GM19193 (cell line): ENCODE results near the gene ADAMTSL4.

Experiments
- POLR2A ChIP-seq: IDR thresholded peaks from 4 replicates; pipeline ENCODE4 v1.6.1; 2011; ENCODE audit not compliant: insufficient read depth, insufficient read length; ENCODE audit errors: extremely low read depth

ADAMTSL4 gene

DNA sequence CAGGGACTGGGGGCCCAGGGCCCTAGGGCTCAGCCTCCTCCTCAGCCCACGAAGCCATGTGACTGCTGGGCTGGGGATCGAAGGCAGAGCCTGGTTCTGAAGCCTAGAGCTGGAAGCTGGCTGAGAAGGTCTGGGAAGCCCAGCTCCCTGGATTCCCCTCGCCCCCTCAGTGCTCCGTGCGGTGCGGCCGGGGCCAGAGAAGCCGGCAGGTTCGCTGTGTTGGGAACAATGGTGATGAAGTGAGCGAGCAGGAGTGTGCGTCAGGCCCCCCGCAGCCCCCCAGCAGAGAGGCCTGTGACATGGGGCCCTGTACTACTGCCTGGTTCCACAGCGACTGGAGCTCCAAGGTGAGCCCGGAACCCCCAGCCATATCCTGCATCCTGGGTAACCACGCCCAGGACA, 9.1 kb downstream of the ADAMTSL4 start:
- no peak for TF ChIP-seq POLR2A

DNA sequence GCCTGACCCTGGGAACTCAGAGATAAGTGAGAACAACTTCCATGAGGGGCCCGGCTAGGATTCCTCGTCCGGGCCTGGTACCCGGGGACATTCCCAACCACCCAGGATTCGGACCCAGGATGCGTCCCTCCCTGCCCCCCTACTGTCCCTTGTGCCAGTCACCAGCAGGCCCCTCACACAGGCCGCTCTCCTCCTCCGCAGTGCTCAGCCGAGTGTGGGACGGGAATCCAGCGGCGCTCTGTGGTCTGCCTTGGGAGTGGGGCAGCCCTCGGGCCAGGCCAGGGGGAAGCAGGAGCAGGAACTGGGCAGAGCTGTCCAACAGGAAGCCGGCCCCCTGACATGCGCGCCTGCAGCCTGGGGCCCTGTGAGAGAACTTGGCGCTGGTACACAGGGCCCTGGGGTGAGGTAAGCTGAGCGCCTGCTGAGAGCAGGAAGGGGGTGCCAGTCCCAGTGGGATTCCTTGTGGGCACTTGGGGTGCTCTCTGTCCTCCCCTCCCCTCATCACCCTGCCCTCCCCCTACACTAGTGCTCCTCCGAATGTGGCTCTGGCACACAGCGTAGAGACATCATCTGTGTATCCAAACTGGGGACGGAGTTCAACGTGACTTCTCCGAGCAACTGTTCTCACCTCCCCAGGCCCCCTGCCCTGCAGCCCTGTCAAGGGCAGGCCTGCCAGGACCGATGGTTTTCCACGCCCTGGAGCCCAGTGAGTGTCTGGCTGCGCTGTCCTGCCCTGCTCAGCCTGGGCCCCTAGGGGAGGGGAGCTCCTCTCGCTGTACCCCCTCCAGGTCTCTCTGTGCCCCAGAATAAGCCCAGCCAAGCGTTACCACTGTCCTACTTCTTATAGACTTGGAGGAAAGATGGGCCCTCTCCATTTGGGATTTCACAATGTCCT, 9.8 kb downstream of the ADAMTSL4 start:
- TF ChIP-seq POLR2A = no peak

DNA sequence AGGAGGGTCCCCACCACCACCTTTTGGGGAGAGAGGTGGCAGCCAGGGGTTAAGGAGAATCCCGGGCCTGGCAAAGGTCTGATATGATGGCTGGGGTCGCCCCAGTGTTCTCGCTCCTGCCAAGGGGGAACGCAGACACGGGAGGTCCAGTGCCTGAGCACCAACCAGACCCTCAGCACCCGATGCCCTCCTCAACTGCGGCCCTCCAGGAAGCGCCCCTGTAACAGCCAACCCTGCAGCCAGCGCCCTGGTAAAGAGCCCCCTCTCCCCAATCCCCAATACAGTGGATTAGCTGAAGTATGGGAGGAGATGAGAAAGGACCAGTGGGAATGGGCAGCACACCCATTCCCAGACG, 10.4 kb downstream of the ADAMTSL4 start:
- TF ChIP-seq POLR2A = no peak

DNA sequence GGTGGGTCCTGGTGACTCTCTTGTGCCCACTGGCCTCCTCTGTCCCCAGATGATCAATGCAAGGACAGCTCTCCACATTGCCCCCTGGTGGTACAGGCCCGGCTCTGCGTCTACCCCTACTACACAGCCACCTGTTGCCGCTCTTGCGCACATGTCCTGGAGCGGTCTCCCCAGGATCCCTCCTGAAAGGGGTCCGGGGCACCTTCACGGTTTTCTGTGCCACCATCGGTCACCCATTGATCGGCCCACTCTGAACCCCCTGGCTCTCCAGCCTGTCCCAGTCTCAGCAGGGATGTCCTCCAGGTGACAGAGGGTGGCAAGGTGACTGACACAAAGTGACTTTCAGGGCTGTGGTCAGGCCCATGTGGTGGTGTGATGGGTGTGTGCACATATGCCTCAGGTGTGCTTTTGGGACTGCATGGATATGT, 10.8 kb downstream of the ADAMTSL4 start:
- TF ChIP-seq POLR2A = no peak

DNA sequence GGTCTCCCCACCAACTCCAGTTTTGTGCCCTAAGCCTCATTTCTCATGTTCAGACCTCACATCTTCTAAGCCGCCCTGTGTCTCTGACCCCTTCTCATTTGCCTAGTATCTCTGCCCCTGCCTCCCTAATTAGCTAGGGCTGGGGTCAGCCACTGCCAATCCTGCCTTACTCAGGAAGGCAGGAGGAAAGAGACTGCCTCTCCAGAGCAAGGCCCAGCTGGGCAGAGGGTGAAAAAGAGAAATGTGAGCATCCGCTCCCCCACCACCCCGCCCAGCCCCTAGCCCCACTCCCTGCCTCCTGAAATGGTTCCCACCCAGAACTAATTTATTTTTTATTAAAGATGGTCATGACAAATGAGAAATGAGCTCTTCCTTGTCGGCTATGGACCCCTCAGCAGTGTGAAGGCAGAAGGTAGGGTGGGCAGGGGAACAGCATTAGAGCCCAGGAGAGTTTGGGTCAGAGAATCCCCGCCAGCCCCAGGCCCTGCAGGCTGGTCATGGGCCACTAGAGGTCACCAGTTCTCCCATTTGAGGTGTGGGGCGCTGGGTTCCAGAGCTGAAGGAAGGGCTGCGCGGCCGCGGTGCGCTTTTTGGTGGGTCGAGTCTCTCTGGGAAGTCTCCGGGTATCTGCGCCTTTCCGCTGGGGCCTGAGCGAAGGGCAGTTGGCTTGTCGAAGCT, 11.5 kb downstream of the ADAMTSL4 start:
- TF ChIP-seq POLR2A = no peak

DNA sequence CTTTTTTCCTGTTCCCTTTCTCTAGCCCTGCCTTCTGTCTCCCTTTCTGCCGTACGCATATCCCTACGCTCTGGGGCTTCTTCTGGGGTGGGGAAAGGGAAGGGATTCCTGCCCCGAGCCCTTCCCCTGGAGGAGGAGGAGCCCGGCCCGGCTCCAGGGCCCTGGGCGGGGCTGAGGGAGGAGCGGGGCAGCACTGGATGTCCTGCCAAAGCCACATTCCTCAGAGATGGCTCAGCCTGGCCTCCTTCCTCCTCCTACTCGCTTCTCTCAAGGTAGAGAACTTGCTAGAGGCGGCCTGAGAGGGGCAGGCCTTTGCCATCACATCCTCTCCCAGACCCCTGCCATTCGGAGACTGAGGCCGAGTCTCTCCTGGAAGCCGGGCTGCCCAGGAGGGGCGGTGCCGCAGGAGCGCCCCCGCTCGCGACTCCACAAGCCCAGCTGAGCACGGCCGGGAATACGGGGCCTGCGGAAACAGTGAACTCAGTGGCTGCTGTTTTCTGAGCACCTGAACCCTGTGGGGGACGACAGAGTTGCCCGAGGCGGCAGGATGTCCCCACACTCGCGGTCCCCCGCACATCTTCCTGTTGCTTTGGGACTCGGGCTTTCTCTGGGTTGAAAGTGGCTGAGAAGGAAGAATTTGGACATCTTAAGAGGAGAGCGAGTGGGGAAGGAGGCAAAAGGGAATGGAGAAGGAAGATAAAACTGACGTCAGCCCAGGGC, 12.2 kb downstream of the ADAMTSL4 start:
- peak; percentile 67 for TF ChIP-seq POLR2A

DNA sequence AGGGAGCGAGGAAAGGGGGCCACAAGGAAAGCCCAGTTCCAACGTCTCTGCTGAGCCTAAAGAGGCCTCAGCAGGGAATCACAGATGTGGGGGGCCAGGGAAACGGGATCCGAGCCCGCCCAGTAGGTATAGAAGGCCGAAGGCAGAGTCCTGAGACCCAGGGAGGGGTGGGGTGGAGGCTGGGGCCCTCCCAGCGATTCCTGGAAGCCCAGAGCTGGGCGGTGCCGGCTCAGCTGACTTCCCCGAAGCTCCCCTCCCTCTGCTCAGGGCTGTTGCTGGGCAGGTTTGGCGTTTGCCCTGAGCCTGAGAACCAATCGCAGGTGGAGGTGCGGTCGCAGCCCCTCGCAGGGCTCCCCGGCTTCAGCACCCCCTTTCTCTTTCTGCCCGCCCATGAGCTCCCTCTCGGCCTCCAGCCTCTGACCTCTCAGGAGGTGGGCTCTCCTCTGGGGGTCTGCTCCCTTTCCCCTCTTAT, 12.8 kb downstream of the ADAMTSL4 start:
- TF ChIP-seq POLR2A = peak; percentile 69

DNA sequence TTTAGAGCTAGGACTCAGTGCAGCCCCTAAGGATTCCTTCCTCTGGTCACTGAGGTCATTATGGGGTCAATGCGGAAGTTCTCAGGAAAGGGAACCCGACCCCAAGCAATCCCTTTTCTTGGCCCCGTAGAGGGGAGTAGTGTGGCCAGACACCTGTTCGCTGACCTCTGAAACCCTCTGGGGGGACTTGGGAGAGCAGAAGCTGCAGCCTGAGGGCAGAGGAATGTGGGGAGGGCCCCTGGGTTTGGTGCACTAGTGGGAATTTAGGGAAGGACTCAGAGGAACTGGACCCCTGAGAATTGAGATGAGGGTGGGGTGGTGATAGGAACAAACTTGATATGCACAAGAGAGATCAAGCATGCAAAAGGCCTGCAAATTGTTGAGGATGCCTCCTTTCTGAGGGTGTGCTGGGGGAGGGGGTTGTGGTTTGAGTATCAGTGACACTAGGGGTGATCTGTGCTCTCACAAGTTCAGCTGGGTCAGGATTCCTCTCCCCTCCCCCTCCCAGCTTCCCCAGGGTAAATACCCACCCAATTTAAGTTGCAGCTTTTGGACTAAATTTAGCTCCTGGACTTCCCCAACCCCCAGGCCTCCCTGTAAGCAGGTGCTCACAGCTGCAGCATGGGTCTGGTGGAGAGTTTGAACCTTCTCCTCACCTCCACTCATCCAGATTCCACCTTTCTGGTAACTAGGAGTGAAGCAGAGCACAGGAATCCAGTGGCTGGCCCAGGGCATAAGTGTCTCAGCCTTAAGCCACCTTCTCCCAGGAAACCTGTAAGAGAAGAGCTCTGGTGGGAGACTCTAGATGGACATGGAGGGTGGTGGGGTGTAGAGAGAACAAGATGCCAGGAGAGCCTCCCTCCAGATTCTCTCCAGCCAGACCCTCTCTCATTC, 13.5 kb downstream of the ADAMTSL4 start:
- no peak for TF ChIP-seq POLR2A

DNA sequence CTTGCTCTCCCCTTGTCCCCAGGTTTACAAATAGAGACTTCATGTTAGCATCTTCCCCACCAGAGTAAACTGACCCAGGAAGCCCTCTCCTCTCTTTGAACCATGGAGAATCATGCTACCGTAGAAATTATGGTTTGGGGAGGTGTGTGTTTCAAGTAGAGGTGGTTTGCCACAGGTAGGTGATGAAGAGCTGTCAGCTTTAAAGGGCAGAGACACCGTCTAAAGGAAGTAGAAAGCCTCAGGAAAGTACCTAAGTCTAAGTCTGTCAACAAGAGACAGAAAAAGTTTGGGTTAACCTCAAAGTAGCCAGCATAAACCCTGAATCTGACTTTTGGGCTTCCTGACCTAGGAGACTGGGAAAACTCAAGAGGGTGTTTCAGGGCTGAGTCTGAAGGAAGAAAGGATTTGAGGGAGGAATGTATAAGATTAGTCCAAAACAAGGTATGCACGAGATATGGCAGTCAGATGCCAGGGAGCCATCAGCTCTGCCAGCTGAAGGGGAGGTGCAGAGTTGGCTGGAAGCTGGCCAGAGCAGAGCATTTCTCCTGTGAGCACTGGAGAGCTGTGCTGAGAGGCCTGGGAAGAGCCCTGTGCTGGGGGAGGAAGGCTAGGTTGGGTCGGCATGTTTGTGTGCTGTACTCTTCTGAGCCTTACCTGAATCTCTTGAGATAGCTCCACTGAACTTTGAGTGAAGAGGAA, 14.3 kb downstream of the ADAMTSL4 start:
- TF ChIP-seq POLR2A = peak; percentile 47

DNA sequence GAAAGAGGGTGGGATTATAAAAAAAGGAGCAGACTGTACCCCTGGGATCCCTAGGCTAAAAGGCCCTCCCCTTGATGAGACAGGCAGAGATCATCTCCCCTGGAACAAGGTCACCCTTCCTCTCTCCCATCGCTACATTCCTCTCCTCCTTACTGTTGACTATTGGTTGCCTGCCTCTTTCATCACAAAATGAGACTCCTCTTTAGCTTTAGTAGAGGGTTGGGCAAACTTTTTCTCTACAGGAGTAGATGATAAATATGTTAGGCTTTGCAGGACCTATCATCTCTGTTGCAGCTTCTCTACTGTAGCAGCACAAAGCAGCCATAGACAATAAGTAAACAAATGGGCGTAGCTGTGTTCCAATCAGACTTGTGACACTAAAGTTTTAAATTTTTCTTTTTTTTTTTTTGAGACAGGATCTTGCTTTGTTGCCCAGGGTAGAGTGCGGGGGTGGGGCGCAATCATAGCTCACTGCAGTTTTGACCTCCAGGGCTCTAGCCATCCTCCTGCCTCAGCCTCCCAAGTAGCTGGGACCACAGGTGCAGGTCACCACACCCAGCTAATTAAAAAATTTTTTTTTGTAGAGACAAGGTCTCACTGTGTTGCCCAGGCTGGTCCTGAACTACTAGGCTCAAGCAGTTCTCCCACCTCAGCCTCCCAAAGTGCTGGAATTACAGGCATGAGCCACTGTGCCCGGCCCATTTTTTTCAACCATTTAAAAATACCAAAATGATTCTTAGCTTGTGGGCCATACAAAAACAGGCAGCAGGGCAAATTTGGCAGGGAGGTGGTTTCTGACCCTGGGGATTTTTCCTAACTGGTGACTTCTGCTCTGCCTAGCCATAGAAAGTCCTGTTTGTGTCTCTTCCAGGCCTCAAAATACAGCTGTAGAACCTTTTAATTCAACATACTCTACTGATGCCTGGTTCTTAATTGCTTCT, 15.1 kb downstream of the ADAMTSL4 start:
- no peak for TF ChIP-seq POLR2A

DNA sequence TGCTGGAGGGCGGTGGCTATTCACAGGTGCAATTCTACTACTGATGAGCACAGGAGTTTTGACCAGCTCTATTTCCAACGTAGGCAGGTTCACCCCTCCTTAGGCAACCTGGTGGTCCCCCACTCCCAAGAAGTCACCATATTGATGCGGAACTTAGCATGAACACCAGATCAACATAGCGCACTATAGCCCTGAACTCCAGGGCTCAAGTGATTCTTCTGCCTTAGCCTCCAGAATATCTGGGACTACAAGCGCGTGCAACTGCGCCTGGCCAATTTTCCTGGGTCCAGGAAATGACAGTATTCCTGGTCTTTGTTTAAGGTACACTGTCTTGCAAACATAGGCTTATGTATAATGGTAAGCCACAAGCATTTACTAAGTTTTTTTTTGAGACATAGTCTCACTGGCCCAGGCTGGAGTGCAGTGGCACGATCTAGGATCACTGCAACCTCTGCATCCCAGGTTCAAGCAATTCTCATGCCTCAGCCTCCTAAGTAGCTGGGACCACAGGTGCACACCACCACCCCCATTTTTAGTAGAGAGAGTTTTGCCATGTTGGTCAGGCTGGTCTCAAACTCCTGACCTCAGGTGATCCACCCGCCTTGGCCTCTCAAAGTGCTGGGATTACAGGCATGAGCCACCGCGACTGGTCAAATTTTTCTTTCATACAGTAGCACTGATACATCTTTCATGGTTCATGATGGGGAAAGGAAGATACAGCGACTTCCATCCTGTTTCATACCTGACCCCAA, 17.6 kb downstream of the ADAMTSL4 start:
- TF ChIP-seq POLR2A = peak; percentile 15

DNA sequence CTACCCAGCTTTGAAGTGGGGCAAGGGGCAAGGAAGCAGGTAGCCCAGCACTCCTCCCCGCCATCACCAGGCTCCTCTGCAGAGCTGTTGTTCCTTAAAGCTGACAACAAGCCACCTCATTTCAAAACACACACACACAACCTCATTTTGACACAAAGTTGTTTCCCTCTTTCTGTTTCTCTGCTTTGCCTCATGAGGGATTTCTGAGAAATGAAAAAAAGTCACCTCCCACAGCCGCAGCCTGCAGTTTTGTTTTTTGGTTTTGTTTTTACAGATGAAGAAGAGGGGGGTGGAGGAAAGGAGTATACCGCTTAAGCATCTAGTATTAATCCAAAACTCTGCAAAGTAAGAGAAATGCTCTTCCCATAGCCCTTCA, 18.1 kb downstream of the ADAMTSL4 start:
- peak; percentile 9 for TF ChIP-seq POLR2A

DNA sequence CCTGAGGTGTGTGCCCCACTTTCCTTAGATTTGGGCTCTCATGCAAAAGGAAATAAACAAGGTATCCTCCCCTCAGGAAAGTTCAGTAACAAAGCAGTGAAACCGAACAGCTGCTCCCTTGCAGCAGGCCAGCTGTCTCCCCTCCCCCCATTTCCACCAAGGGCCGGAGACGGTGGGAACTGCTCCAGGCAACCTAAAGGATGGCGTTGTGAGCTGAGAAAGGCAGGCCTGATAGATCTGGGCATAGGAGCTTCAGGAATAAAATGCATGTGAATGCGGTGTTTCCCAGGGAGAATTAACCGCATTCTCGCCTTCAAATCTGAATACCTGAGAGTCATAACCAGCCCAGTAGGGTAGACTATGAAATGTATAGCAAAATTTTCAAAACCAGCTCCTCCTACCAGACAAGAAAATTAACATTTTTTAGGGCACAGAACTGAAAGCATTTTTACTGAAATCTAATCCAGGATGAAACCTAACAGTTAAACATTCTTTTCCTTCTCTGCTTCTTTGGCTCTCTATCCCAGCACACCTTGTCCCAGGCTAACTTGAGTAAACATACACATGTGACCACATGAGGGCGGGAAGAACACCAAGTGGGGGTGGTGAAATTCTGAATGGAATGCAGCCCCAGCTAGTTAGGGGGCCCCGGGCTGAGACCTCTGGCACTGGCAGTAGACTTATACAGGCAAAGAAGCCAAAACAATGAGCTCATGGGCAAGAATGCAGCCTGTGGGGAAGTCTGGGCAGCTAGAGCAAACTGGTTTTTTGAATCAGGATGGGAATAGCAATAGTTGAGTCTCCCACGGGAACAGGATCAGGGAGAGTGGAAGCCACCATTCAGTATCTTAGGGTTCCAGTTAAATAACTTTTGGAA, 18.7 kb downstream of the ADAMTSL4 start:
- TF ChIP-seq POLR2A = peak; percentile 49
